ENCODE data around the gene RAX.

Gene RAX

DNA sequence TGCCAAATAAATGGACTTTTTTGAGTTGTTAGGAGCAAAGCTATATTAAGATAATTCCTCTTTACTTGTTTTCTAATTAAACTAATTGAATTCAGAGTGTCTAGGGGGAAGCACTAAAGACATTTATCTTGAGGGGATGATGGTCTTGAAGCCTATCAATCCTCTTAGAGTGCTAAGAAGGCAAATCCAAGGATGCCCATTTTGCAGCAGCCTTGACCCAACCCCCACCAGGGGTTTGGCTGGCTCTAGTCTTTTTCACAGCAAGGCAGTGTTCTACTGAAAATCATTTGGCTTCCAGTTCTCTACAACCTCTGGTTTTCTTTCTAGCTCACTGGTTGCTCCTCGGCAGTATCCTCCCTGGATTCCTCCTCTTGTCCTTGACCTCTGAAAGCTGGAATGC is 6.5 kb upstream of the RAX start:
- no peaks in the 10 kb centered on the region for H3K9me3 ChIP-seq (ENCODE audit: insufficient read depth, low read length)
- H3F3A ChIP-seq (ENCODE audit: insufficient read depth) = no peaks in the 10 kb centered on the region
- TF ChIP-seq, protein P1, sequence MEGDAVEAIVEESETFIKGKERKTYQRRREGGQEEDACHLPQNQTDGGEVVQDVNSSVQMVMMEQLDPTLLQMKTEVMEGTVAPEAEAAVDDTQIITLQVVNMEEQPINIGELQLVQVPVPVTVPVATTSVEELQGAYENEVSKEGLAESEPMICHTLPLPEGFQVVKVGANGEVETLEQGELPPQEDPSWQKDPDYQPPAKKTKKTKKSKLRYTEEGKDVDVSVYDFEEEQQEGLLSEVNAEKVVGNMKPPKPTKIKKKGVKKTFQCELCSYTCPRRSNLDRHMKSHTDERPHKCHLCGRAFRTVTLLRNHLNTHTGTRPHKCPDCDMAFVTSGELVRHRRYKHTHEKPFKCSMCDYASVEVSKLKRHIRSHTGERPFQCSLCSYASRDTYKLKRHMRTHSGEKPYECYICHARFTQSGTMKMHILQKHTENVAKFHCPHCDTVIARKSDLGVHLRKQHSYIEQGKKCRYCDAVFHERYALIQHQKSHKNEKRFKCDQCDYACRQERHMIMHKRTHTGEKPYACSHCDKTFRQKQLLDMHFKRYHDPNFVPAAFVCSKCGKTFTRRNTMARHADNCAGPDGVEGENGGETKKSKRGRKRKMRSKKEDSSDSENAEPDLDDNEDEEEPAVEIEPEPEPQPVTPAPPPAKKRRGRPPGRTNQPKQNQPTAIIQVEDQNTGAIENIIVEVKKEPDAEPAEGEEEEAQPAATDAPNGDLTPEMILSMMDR (IDR thresholded peaks at IDR 0.05; ENCODE audit: insufficient read depth, low read length, poor library complexity, severe bottlenecking) = no peak
- no peak for TF ChIP-seq EZH2phosphoT487 (conservative IDR thresholded peaks at IDR 0.05; ENCODE audit: low read length)
- no peaks in the 10 kb centered on the region for H3K36me3 ChIP-seq (ENCODE audit: low read length)
- H3K27me3 ChIP-seq (ENCODE audit: low read length) = no peaks in the 10 kb centered on the region
- no peak overlapping the region for H3K4me2 ChIP-seq (ENCODE audit: low read depth, low read length, poor library complexity, severe bottlenecking)
- no peak overlapping the region for H3K9ac ChIP-seq (ENCODE audit: low read length)
- no peak overlapping the region for H3K27ac ChIP-seq (ENCODE audit: low read depth, low read length)
- H3K79me2 ChIP-seq (ENCODE audit: insufficient read depth, low read length) = no peaks in the 10 kb centered on the region
- no peak overlapping the region for H3K4me3 ChIP-seq (ENCODE audit: insufficient read depth, low read length, poor library complexity, severe bottlenecking)
- no peak overlapping the region for H2AFZ ChIP-seq (ENCODE audit: low read depth, low read length, severe bottlenecking)
- no peaks in the 10 kb centered on the region for H4K20me1 ChIP-seq (ENCODE audit: low read depth, low read length)
- H3K9me2 ChIP-seq (replicated peaks; ENCODE audit: insufficient read depth, low read length) = no peaks in the 10 kb centered on the region

GRCh38 chr18:59279193-59279592 is 5.9 kb upstream of the RAX start:
- Histone ChIP-seq H3K4me2 (ENCODE audit: low read depth, low read length, poor library complexity, severe bottlenecking) (no peak overlapping the region), H3K27me3 (ENCODE audit: low read length) (no peaks in the 10 kb centered on the region), H3K9ac (ENCODE audit: low read length) (no peak overlapping the region), H3K9me2 (replicated peaks; ENCODE audit: insufficient read depth, low read length) (no peaks in the 10 kb centered on the region), H3K27ac (ENCODE audit: low read depth, low read length) (no peak overlapping the region), H3K9me3 (ENCODE audit: insufficient read depth, low read length) (no peaks in the 10 kb centered on the region), H3K79me2 (ENCODE audit: insufficient read depth, low read length) (no peaks in the 10 kb centered on the region), H4K20me1 (ENCODE audit: low read depth, low read length) (no peaks in the 10 kb centered on the region), H2AFZ (ENCODE audit: low read depth, low read length, severe bottlenecking) (no peak overlapping the region), H3F3A (ENCODE audit: insufficient read depth) (no peaks in the 10 kb centered on the region), H3K4me3 (ENCODE audit: insufficient read depth, low read length, poor library complexity, severe bottlenecking) (no peak overlapping the region), H3K36me3 (ENCODE audit: low read length) (no peaks in the 10 kb centered on the region)
- TF ChIP-seq EZH2phosphoT487 (conservative IDR thresholded peaks at IDR 0.05; ENCODE audit: low read length) = no peak
- TF ChIP-seq, protein P1 (IDR thresholded peaks at IDR 0.05; ENCODE audit: insufficient read depth, low read length, poor library complexity, severe bottlenecking) = no peak

DNA sequence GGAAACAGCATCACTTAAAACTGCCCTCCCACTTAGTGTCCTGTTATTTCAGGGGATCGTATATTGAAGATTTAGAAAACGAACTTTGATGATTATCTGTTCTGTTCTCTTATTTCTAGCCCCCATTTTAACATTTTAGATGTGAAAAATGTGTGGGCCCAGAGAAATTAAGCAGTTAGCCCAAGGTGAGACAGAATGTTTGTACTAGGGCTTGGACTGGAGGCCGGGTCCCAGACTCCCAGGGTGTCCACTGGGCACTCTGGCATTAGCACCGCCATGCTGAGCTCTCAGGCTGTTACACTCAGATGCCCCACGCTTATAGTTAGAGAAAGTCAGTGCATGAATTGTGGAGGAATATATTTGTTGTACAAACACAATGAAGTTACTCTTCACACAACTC is 5.5 kb upstream of the RAX start:
- no peaks in the 10 kb centered on the region for H3K27me3 ChIP-seq (ENCODE audit: low read length)
- H3K4me3 ChIP-seq (ENCODE audit: insufficient read depth, low read length, poor library complexity, severe bottlenecking) = no peak overlapping the region
- H4K20me1 ChIP-seq (ENCODE audit: low read depth, low read length) = no peaks in the 10 kb centered on the region
- 0 out of 2 replicates have a peak, but pooled peaks have one; percentile 36 for TF ChIP-seq EZH2phosphoT487 (conservative IDR thresholded peaks at IDR 0.05; ENCODE audit: low read length)
- TF ChIP-seq, protein P1 (IDR thresholded peaks at IDR 0.05; ENCODE audit: insufficient read depth, low read length, poor library complexity, severe bottlenecking) = no peak
- H3K27ac ChIP-seq (ENCODE audit: low read depth, low read length) = no peak overlapping the region
- H2AFZ ChIP-seq (ENCODE audit: low read depth, low read length, severe bottlenecking) = no peak overlapping the region
- H3K9me2 ChIP-seq (replicated peaks; ENCODE audit: insufficient read depth, low read length) = no peaks in the 10 kb centered on the region
- no peaks in the 10 kb centered on the region for H3K36me3 ChIP-seq (ENCODE audit: low read length)
- H3F3A ChIP-seq (ENCODE audit: insufficient read depth) = no peaks in the 10 kb centered on the region
- no peak overlapping the region for H3K9ac ChIP-seq (ENCODE audit: low read length)
- no peak overlapping the region for H3K4me2 ChIP-seq (ENCODE audit: low read depth, low read length, poor library complexity, severe bottlenecking)
- H3K79me2 ChIP-seq (ENCODE audit: insufficient read depth, low read length) = no peaks in the 10 kb centered on the region
- no peaks in the 10 kb centered on the region for H3K9me3 ChIP-seq (ENCODE audit: insufficient read depth, low read length)

All from SU-DHL-6 (cell line).